ENCODE measurements around the gene USO1.
"Not testable (repeated sequence)": the region's sequence is repeated elsewhere in the genome, so short reads cannot be mapped to it uniquely, and the experiment has no call there.

Gene USO1

GRCh38 chr4:75771607-75772006 lies 47.2 kb downstream of the USO1 start:
- DNase-seq = no peak

DNA sequence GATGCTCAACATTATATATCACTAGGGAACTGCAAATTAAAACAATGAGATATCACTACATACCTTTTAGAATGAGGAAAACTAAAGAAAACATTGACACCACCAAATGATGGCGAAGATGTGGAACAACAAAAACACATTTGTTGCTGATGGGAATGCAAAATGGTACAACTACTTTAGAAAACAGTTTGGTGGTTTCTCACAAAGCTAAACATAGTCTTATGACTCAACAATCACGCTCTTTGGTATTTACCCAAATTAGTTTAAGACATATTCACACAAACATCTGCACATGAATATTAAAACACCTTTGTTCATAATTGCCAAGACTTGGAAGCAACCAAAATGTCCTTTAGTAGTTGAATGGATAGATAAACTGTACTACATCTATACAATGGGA lies 53.2 kb downstream of the USO1 start:
- no peak for DNase-seq

GRCh38 chr4:75779105-75779757 lies 54.9 kb downstream of the USO1 start:
- DNase-seq = no peak

DNA sequence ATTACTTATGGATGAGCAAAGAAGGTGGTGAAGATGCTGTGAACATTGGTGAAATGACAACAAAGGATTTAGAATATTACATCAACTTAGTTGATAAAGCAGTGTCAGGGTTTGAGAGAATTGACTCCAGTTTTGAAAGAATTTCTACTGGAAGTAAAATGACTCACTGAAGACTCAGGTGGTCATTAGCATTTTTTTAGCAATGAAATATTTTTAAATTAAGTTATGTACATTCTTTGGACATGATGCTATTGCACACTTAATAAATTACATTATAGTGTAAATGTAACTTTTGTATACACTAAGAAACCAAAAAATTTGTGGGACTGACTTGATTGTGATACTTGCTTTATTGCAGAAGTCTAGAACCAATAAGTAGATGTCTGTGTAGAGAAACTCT lies 56.9 kb downstream of the USO1 start:
- no peak for DNase-seq

DNA sequence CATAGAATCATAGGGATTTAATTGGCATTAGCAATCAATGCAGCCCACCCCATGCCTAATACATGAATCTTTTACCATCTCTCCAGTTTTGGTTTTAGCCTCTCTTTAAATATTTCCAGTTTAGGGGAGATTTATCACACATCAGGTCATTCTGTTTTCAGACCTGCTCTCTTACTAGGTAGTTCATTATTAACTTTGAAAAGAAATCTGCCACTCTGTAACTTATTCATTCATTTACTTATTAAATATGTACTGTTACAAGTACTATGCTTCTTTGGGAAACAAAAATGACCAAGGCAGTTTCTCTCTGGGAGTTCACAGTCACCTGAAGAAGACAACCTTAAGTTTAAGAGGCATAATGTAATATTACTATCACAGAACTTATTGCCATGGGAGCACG lies 62.1 kb downstream of the USO1 start:
- DNase-seq = no peak

DNA sequence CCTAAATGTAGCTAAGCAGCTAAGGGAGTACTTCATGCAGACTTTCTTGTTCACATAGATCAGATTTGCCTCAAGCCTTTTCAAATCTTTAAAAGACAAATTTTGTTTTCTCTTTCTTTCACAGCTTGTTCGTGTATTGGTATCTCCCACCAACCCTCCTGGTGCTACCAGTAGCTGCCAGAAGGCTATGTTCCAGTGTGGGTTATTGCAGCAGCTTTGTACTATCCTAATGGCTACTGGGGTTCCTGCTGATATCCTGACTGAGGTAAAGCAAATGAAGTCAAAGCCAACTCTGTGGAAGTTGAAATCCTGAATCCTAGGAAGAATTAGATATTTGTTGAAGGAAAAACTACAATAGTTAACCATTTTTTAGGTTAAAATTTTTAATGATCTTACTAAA lies 62.6 kb downstream of the USO1 start:
- no peak for DNase-seq

- DNase-seq = no peak
These were observed 65.6 kb downstream of the USO1 start for GRCh38 chr4:75790024-75790423.

DNA sequence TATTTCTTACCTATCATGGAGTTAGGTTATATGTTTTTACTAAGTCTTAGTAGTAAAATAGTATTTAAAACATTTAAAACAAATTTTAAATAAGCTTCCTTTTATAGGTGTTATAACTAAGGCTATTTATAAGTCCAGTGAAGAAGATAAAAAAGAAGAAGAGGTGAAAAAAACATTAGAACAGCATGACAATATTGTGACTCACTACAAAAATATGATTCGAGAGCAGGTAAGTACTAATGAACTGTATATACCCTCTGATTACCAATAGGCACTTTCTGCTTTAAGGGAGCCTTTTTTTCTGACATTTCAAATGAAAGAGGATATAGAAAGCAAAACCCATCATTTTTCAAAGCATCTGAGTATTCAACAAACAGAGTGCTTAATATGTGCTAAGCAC lies 76.6 kb downstream of the USO1 start:
- no peak for DNase-seq

- not testable (repeated sequence) for DNase-seq
These were observed 81.7 kb downstream of the USO1 start for GRCh38 chr4:75806035-75806434.

DNA sequence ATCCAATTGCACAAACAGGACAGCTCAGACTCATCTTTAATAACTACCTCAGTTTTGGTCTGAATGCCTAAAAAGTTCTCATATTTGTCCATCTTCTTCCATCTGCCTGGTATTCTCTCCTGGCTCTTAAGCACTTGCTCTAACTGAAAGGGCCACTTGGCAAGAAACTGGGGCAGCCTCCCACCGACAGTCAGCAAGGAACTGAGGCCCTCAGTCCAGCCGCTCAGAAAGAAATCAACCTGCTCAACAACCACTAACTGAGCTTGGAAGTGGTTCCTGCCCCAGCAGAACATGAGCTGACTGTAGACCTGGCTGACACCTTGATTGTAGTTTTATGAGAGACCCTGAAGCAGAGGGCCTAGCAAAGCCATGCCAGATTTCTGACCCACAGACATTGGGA lies 93.5 kb downstream of the USO1 start:
- no peak for DNase-seq

- no peak for DNase-seq
These were observed 94.7 kb downstream of the USO1 start for GRCh38 chr4:75819121-75819520.

- DNase-seq = no peak
These were observed 95.8 kb downstream of the USO1 start for GRCh38 chr4:75820197-75820596.

GRCh38 chr4:75820676-75821075 lies 96.3 kb downstream of the USO1 start:
- no peak for DNase-seq

- no peak for DNase-seq
These were observed 96.8 kb downstream of the USO1 start for GRCh38 chr4:75821216-75821615.

DNA sequence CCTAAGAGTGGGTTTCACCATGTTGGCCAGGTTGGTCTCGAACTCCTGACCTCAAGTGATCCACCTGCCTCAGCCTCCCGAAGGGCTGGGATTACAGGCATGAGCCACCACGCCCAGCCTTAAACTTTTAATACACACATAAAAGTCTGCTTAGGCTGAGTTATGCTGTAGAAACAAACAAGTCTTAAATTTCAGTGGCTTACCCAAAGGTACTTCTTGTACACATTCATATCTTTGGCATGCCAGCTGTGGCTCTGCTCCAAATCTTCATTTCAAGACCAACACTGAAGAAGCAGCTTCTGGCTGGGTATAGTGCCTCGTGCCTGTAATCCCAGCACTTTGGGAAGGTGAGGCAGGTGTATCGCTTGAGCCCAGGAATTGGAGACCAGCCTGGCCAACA lies 97.6 kb downstream of the USO1 start:
- DNase-seq = no peak

DNA sequence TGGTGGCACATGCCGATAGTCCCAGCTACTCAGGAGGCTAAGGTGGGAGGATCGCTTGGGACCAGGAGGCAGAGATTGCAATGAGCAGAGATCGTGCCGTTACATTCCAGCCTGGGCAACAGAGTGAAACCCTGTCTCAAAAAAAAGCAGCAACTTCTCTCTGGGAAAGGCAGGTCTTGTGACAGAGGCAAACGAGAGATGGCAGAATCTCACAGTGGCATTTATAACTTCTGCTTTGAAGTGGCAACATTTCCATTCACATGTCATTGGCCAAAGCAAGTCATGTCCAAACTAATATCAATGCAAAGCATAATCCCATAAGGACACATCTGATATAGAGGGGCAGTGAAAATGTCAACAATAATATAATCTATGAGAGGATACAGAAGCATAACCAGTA lies 98.0 kb downstream of the USO1 start:
- no peak for DNase-seq

DNA sequence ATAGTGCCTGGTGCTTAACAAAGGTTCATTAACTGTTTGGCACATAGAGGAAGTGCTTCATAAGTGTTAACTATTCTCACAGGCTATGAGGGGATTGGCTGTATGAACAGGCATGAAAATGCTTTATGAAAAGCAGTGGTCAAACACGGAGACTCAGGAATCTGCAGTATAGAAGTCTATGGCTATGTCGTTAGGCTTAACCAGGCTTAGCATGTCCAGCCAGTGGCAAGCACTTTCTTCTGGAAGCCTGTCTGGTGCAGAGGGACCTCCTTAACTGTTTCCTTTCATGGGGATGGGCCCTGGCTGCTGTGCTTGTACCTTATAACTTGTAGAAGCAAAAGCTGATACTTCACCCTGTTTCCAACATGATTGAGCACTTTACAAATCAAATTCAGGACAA lies 99.4 kb downstream of the USO1 start:
- DNase-seq = no peak

DNA sequence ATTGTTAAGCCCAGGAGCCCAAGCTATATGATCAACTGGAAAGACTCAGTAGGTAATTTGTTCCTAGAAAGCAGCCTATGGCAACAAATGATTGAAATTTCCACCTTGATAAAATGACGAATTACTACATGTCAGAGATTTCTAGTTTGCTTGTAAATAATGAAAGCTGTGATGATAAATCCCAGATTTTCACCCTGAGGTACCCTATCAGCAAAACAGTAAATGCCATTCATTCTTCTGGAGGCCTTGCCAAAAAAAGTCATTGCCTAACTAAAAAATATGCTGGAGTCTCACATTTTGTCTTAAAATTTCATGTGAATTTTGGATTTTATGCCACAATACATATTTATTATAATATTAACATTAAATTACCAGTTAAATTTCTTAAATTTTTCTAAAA lies 106.5 kb downstream of the USO1 start:
- no peak for DNase-seq

GRCh38 chr4:75831856-75832405 lies 107.6 kb downstream of the USO1 start:
- no peak for DNase-seq

GRCh38 chr4:75834095-75834771 lies 109.9 kb downstream of the USO1 start:
- no peak for DNase-seq

DNA sequence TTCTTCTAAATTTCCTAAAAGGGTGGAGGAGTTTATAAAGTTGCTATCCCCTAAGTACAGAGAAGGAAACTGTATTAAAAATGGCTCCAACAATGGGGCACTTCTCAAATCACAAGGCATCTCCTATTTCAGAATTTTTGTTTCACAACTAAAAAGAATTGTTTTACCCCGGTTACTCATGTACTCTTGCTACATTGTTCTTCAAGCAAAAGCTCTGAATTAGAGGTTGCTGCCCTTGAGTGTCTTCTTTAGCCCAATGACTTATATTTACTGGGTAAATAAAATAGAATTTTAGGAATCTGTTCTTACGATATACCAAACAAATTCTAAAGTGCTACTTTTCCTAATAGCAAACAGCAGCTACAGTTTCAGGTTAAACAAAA lies 110.4 kb downstream of the USO1 start:
- no peak for DNase-seq

DNA sequence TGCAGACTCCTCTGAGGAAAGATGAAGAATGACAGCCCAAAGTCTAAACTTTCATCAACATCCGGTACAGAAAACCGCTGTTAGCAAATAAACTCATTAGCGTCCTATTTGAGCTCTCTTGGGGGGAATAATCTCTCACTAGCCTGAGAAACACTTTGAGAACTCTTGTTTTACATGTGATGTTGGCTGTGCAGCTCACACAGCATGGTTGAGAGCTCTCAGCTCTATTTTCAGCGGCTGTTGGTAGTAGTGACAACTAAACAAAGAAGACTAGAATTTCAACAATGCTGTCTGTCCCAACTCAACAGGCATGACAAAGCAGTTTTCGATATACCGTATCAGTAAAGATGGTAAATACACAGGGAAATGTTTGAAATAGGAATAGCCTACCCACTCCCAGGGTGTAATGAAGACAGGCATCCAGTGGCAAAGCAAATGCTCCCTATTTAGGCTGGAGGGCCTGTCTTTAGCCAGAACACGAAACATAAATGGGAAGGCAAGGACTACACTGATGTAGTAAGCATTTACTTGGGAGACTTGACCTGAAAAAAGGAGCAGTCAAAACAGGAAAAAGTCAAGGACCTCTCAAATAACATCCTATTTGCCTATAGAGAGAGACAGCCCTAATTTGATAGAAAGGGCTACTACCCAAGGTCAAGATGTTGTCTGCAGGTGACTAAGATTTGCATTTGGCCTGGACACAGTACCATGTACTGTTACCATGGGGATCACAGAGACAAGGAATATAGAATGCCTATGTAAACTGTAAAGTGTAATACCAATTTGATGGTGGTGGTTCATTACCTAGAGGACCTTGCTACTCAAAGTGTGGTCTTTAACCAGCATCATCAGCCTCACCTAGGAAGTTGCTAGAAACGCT lies 117.5 kb downstream of the USO1 start:
- no peak for DNase-seq

DNA sequence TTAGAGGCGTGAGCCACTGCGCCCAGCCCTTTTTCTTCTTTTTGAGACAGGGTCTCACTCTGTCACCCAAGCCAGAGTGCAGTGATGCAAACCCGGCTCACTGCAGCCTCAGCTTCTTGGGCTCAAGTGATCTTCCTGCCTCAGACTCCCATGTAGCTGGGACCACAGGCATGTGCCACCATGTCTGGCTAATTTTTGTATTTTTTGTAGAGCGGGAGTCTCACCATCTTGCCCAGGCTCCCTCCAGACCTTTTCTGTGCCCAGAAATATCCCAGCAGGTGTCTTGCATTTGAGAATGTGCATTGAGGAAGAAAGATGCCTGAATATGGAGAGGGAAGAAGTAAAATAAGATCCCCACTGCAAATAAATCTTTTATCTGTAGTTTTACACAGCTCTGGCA lies 119.2 kb downstream of the USO1 start:
- no peak for DNase-seq

DNA sequence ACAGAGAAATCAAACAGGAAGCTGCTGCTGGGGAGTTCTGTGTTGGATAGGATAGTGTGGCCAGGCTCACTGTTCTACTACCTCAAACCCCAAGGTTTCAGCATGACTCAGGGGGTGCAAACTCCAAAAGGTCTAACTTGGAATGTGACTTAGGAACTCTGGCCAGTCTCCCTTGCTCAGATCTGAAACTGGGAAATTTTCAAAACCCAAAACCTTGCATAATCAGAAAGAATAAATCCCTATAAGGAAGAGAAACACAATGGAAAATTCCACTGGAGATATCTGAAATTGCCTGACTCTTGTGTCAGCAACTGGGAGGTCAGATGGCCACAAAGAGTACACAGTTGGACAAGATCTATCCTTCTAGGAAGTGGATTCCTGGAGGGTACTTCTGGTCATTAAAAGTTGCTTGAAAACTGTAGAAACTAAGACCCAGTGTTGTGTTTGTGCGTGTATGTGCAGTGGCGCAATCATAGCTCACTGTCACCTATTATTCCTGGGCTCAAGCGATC lies 119.8 kb downstream of the USO1 start:
- no peak for DNase-seq

All from GOT3 (cell line).